ENCODE measurements around the gene RBMS1. TPM values are rescaled to one million over a fixed set of nuclear protein-coding genes. Genes with fewer than 3 reads are reported as not detected.

Gene RBMS1
- total RNA-seq, 3 donors from 2014 or later (not counting 1 experiment from before 2014, with no cell fraction given) = 111 to 167 (median 132) TPM

- DNase-seq = no peak
- no peak overlapping the region for H3K4me3 Mint-ChIP-seq
- 94% methylated on average over 4 of the region's 4 CpGs for WGBS (ENCODE audit: insufficient coverage)
- TF ChIP-seq CTCF (IDR thresholded peaks at IDR 0.05) = no peak
- H3K4me3 ChIP-seq (ENCODE audit: low read length) = no peak overlapping the region
- H3K27ac ChIP-seq (ENCODE audit: low read length) = no peak overlapping the region
- no peaks in the 10 kb centered on the region for H3K27me3 ChIP-seq (ENCODE audit: control insufficient read depth, insufficient read depth, low read length)
- peaks cover 13% of the 10 kb centered on the region for H3K36me3 Mint-ChIP-seq
- H3K9me3 ChIP-seq (ENCODE audit: control insufficient read depth, insufficient read depth, low read length) = no peaks in the 10 kb centered on the region
- intact Hi-C loops (cut with micrococcal nuclease) = no loop called here
- H3K27ac Mint-ChIP-seq = peak overlapping the region; percentile 28 to 79
- H3K4me1 Mint-ChIP-seq = peaks cover 64 to 85% of the 10 kb centered on the region in 2 donors
- ATAC-seq = no peak
- peaks cover 6% of the 10 kb centered on the region for H3K4me1 ChIP-seq (ENCODE audit: control insufficient read depth, insufficient read depth, low read length)
- no peaks in the 10 kb centered on the region for H3K27me3 Mint-ChIP-seq (ENCODE audit: low read depth in 2 of 2)
- H3K9me3 Mint-ChIP-seq = no peaks in the 10 kb centered on the region
- H3K36me3 ChIP-seq (ENCODE audit: control insufficient read depth, insufficient read depth, low read length) = peaks cover 17% of the 10 kb centered on the region
These were observed 131.6 kb downstream of the RBMS1 start for GRCh38 chr2:160362018-160362417.

GRCh38 chr2:160360089-160360757 lies 133.4 kb downstream of the RBMS1 start:
- no peak overlapping the region for H3K4me3 Mint-ChIP-seq
- peaks cover 75 to 91% of the 10 kb centered on the region in 2 donors for H3K4me1 Mint-ChIP-seq
- Histone ChIP-seq H3K4me1 (ENCODE audit: control insufficient read depth, insufficient read depth, low read length) (no peaks in the 10 kb centered on the region), H3K4me3 (ENCODE audit: low read length) (no peak overlapping the region), H3K27ac (ENCODE audit: low read length) (no peak overlapping the region), H3K36me3 (ENCODE audit: control insufficient read depth, insufficient read depth, low read length) (peaks cover 8% of the 10 kb centered on the region), H3K27me3 (ENCODE audit: control insufficient read depth, insufficient read depth, low read length) (no peaks in the 10 kb centered on the region), H3K9me3 (ENCODE audit: control insufficient read depth, insufficient read depth, low read length) (no peaks in the 10 kb centered on the region)
- no peaks in the 10 kb centered on the region for H3K27me3 Mint-ChIP-seq (ENCODE audit: low read depth in 2 of 2)
- no peak for ATAC-seq
- H3K9me3 Mint-ChIP-seq = no peaks in the 10 kb centered on the region
- H3K36me3 Mint-ChIP-seq = peaks cover 6% of the 10 kb centered on the region
- intact Hi-C loops (cut with micrococcal nuclease) = no loop called here
- no peak for DNase-seq
- H3K27ac Mint-ChIP-seq = peak overlapping the region; percentile 71 to 73
- TF ChIP-seq CTCF (IDR thresholded peaks at IDR 0.05) = no peak
- 93% methylated on average over 5 of the region's 5 CpGs for WGBS (ENCODE audit: insufficient coverage)

GRCh38 chr2:160358046-160358445 lies 135.6 kb downstream of the RBMS1 start:
- Mint-ChIP-seq H3K27ac (peak overlapping the region; percentile 71 to 79), H3K36me3 (no peaks in the 10 kb centered on the region), H3K27me3 (ENCODE audit: low read depth in 2 of 2) (no peaks in the 10 kb centered on the region), H3K4me1 (peaks cover 67 to 86% of the 10 kb centered on the region in 2 donors), H3K4me3 (no peak overlapping the region), H3K9me3 (no peaks in the 10 kb centered on the region)
- TF ChIP-seq CTCF (IDR thresholded peaks at IDR 0.05) = no peak
- WGBS (ENCODE audit: insufficient coverage) = 86% methylated on average over 5 of the region's 5 CpGs
- Histone ChIP-seq H3K27ac (ENCODE audit: low read length) (no peak overlapping the region), H3K36me3 (ENCODE audit: control insufficient read depth, insufficient read depth, low read length) (no peaks in the 10 kb centered on the region), H3K4me3 (ENCODE audit: low read length) (no peak overlapping the region), H3K27me3 (ENCODE audit: control insufficient read depth, insufficient read depth, low read length) (no peaks in the 10 kb centered on the region), H3K9me3 (ENCODE audit: control insufficient read depth, insufficient read depth, low read length) (no peaks in the 10 kb centered on the region), H3K4me1 (ENCODE audit: control insufficient read depth, insufficient read depth, low read length) (no peaks in the 10 kb centered on the region)
- DNase-seq = no peak
- intact Hi-C loops (cut with micrococcal nuclease) = loop anchor here (10.0 kb wide), 1 partner anchor 47 kb away; no protein-coding TSS in a partner anchor
- no peak for ATAC-seq

GRCh38 chr2:160356485-160356884 lies 137.1 kb downstream of the RBMS1 start:
- Mint-ChIP-seq H3K9me3 (no peaks in the 10 kb centered on the region), H3K36me3 (no peaks in the 10 kb centered on the region), H3K4me1 (peaks cover 69 to 87% of the 10 kb centered on the region in 2 donors), H3K27ac (peak overlapping the region; percentile 71 to 79), H3K4me3 (no peak overlapping the region), H3K27me3 (ENCODE audit: low read depth in 2 of 2) (no peaks in the 10 kb centered on the region)
- no peaks in the 10 kb centered on the region for H3K36me3 ChIP-seq (ENCODE audit: control insufficient read depth, insufficient read depth, low read length)
- no CpG with 5 or more reads among the region's 1 CpG for WGBS (ENCODE audit: insufficient coverage)
- DNase-seq (no peak), ATAC-seq (no peak)
- H3K27ac ChIP-seq (ENCODE audit: low read length) = no peak overlapping the region
- H3K4me3 ChIP-seq (ENCODE audit: low read length) = no peak overlapping the region
- no peak for TF ChIP-seq CTCF (IDR thresholded peaks at IDR 0.05)
- no peaks in the 10 kb centered on the region for H3K9me3 ChIP-seq (ENCODE audit: control insufficient read depth, insufficient read depth, low read length)
- intact Hi-C loops (cut with micrococcal nuclease) = loop anchor here (10.0 kb wide), 1 partner anchor 48 kb away; no protein-coding TSS in a partner anchor
- H3K27me3 ChIP-seq (ENCODE audit: control insufficient read depth, insufficient read depth, low read length) = no peaks in the 10 kb centered on the region
- H3K4me1 ChIP-seq (ENCODE audit: control insufficient read depth, insufficient read depth, low read length) = no peaks in the 10 kb centered on the region
